ES-I3 (cell line): Measurements from ENCODE around the gene SERINC5.
A peak's percentile ranks its signal among the peaks of the same experiment; 100 is the strongest.
"Not testable (repeated sequence)": the region's sequence is repeated elsewhere in the genome, so short reads cannot be mapped to it uniquely, and the experiment has no call there.

Experiments used
- H3K36me3 ChIP-seq: 2 replicates; pipeline ENCODE4 v1.6.1; 2013; ENCODE audit warnings: mild to moderate bottlenecking, low read length, control low read depth, moderate library complexity; ENCODE audit not compliant: insufficient read depth
- H3K4me1 ChIP-seq: 2 replicates; pipeline ENCODE4 v1.6.1; 2013; ENCODE audit warnings: mild to moderate bottlenecking, control low read depth, low read length; ENCODE audit not compliant: insufficient read depth
- H3K9ac ChIP-seq: 2 replicates; pipeline ENCODE4 v1.6.1; 2013; ENCODE audit warnings: low read depth, mild to moderate bottlenecking, low read length, moderate library complexity
- H3K9me3 ChIP-seq: 2 replicates; pipeline ENCODE4 v1.6.1; 2013; ENCODE audit warnings: mild to moderate bottlenecking, low read length, moderate library complexity; ENCODE audit not compliant: control insufficient read depth, insufficient read depth

Gene SERINC5

DNA sequence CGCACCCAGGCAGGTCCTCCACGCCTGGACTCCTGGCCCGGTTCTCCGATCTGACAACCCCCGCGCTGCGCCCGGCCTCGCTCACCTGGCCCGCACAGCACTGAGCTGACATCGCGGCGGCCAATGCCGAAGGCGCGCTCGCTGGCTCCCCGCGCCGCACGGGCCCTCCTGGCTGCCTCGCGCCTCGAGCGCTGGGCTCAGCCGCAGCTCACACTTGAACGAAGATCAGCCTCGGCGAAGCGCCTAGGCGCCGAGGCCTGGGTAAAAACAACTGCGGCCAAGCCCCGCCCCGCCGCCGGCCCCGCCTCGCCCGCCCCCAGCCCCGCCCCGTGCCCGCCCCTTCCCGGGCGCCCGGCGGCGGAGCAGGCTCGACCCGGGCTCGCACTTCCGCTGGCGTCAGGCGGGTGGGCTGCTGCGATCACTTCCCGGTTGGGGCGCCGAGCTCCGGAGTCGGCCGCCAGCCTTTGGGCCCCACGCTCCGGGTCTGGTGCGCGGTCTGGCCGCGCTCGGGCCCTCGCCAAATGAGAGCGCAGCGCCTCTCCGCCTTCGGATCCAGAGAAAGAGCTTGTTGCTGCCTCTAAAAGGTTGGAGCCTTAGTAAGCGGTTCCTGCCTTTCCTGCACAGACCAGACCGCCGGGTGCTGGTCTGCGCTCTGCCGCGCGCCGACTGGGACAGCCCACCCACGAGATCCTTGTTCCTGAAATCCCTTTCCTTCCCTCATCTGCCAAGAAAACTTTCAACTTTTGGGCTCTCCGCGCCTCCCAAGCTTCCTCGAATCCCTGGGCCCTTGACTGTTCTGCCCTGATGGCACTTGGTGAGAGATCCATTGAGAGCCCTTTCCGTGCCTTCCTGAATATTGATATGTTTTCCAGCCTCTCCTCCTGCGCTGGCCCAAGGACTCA, at the start of gene SERINC5:
TSS of gene SERINC5 (minus strand) at position 238 of the 902 bp plus-strand sequence. CDS start at position 112, 126 bp downstream.
- peak within 1 kb of the TSS; percentile 96 for H3K9ac ChIP-seq
- H3K4me1 ChIP-seq, result peaks cover 18% of the 10 kb centered on the region
- no peaks in the 10 kb centered on the region for H3K9me3 ChIP-seq
- no peaks in the 10 kb centered on the region for H3K36me3 ChIP-seq

- Histone ChIP-seq H3K36me3 (no peaks in the 10 kb centered on the region), H3K9ac (no peak overlapping the region), H3K4me1 (peaks cover 6% of the 10 kb centered on the region), H3K9me3 (no peaks in the 10 kb centered on the region)
Measured at GRCh38 chr5:80302636-80303035, 46.8 kb upstream of the SERINC5 start.

GRCh38 chr5:80301342-80301741, 45.5 kb upstream of the SERINC5 start:
- H3K36me3 ChIP-seq, H3K9ac ChIP-seq, H3K4me1 ChIP-seq, H3K9me3 ChIP-seq: not testable (repeated sequence)

- H3K4me1 ChIP-seq, H3K9ac ChIP-seq, H3K36me3 ChIP-seq, H3K9me3 ChIP-seq: not testable (repeated sequence)
Measured at GRCh38 chr5:80300796-80301195, 44.9 kb upstream of the SERINC5 start.

DNA sequence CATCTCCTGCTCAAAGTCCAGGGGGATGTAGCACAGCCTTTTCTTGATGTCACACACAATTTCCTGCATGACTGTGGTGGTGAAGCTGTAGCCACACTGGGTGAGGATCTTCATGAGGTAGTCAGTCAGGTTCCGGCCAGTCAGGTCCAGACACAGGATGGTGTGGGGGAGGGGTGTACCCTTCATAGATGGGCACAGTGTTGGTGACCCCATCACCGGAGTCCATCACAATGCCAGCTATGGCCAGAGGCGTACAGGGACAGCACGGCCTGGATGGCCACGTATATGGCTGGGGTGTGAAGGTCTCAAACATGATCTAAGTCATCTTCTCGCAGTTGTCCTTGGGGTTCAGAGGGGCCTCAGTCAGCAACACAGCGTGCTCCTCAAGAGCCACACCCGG, 44.3 kb upstream of the SERINC5 start:
- Histone ChIP-seq H3K4me1 (peaks cover 6% of the 10 kb centered on the region), H3K36me3 (no peaks in the 10 kb centered on the region), H3K9me3 (no peaks in the 10 kb centered on the region), H3K9ac (no peak overlapping the region)

- Histone ChIP-seq H3K9ac (no peak overlapping the region), H3K36me3 (no peaks in the 10 kb centered on the region), H3K9me3 (no peaks in the 10 kb centered on the region), H3K4me1 (peaks cover 3% of the 10 kb centered on the region)
Measured at GRCh38 chr5:80299601-80300000, 43.8 kb upstream of the SERINC5 start.

DNA sequence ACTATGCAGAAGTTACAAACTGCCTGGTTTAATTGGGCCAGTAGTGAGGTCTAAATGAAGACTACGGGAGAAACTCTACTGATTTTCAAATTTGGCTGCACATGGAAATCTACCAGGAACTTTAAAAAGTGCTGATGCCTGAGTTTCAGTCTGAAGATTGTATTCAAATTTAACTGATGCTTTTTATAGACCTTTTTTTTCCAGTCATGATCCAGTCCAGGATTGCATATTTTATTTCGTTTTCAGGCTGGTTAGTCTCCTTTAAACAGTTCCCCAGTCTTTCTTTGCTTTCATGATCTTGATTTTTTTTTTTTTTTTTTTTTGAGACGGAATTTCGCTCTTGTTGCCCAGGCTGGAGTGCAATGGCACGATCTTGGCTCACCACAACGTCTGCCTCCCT, 40.3 kb upstream of the SERINC5 start:
- Histone ChIP-seq H3K9ac (no peak overlapping the region), H3K4me1 (no peaks in the 10 kb centered on the region), H3K36me3 (no peaks in the 10 kb centered on the region), H3K9me3 (no peaks in the 10 kb centered on the region)

DNA sequence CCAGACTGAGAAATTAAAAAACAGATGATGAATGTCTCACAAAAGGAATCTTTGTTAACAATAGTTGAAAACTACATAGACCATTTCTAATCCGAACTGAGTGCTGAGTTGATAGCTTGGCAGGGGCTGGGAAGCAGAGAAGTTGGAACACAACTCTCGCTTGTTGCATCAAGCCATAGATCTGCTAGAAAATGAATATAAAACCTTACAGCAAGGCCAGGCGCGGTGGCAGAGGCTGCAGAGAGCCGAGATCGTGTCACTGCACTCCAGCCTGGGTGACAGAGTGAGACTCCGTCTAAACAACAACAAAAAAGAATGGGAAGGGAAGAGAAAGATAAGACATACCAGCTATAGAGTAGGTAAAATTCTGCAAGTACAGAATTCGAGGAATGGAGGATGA, 35.9 kb upstream of the SERINC5 start:
- Histone ChIP-seq H3K4me1 (no peaks in the 10 kb centered on the region), H3K36me3 (no peaks in the 10 kb centered on the region), H3K9ac (no peak overlapping the region), H3K9me3 (no peaks in the 10 kb centered on the region)

DNA sequence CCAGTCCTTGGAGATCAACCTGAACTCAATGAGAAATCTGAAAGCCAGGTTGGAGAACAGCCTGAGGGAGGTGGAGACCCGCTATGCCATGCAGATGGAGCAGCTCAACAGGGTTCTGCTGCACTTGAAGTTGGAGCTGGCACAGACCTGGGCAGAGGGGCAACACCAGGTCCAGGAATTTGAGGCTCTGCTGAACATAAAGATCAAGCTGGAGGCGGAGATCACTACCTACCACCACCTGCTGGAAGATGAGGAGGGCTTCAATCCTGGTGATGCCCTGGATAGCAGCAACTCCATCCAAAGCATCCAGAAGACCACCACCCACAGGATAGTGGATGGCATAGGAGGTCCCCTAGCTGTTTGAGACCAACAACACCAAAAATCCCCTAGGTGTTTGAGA, 33.5 kb upstream of the SERINC5 start:
- H3K4me1 ChIP-seq, result no peaks in the 10 kb centered on the region
- H3K9ac ChIP-seq, result no peak overlapping the region
- H3K36me3 ChIP-seq, result no peaks in the 10 kb centered on the region
- H3K9me3 ChIP-seq, result no peaks in the 10 kb centered on the region

DNA sequence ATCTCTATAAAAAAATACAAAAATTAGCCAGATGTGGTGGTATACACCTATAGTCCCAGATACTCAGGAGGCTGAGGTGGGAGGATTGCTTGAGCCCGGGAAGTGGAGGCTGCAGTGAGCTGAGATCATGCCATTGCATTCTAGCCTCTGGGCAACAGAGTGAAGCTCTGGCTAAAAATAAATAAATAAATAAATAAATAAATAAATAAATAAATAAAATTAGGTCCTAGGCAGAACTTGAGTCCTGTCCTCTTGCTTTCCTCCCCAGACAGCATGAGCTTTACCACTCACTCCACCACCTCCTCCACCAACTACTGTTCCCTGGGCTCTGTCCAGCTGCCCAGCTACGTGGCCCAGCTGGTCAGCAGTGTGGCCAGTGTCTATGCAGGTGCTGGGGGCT, 32.3 kb upstream of the SERINC5 start:
- Histone ChIP-seq H3K9me3 (no peaks in the 10 kb centered on the region), H3K9ac (no peak overlapping the region), H3K36me3 (no peaks in the 10 kb centered on the region), H3K4me1 (no peaks in the 10 kb centered on the region)

DNA sequence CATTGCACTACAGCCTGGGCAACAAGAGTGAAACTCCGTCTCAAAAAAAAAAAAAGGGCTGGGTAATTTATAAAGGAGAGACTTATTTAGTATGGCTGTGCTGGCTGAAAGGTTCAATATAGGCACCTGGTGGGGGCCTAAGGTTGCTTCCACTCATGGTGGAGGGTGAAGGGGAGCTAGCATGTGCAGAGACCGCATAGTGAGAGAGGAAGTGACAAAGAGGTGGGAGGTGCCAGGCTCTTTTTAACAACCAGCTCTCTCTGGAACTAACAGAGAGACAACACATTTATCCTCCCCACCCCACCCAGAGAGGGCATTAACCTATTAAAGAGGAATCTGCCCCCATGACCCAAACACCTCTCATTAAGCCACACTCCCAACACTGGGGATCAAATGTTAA, 28.9 kb upstream of the SERINC5 start:
- Histone ChIP-seq H3K4me1 (no peaks in the 10 kb centered on the region), H3K9ac (no peak overlapping the region), H3K36me3 (no peaks in the 10 kb centered on the region), H3K9me3 (no peaks in the 10 kb centered on the region)

DNA sequence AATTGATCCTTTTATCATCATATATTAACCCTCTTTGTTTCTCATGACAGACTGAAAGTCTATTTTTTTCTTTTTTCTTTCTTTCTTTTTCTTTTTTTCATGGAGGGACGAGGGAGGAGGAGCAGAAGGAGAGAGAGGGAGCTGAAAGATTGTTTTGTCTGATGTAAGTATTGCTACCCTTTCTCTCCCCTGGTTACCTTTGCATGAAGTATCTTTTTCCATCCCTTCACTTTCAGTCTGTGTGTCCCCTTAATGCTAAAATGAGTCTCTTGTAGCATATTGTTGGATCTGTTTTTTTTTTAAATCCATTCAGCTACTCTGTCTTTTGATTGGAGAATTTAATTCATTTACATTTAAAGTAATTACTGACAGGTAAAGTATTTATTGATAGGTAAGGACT, 27.5 kb upstream of the SERINC5 start:
- Histone ChIP-seq H3K9me3 (no peaks in the 10 kb centered on the region), H3K36me3 (no peaks in the 10 kb centered on the region), H3K9ac (no peak overlapping the region), H3K4me1 (no peaks in the 10 kb centered on the region)

DNA sequence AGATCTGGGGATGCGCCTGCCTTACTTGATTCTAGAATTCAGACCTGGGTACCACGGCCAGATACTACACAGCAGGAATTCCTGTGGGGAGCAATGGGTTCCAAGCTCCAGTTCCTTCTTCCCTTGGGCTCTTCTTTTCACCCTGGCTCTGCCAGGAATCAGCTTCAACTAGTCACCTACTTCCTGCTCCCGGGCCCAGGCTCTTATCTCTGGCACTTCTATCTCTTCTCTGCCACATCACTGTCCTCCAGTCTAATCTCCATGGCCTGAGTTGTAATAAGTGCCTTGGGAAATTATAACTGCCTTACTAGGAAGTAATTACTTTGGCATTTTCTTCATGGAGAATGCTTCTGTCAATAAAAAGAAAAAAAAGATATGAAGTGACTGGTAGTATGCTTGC, 26.2 kb upstream of the SERINC5 start:
- Histone ChIP-seq H3K9ac (no peak overlapping the region), H3K4me1 (no peaks in the 10 kb centered on the region), H3K9me3 (no peaks in the 10 kb centered on the region), H3K36me3 (no peaks in the 10 kb centered on the region)

DNA sequence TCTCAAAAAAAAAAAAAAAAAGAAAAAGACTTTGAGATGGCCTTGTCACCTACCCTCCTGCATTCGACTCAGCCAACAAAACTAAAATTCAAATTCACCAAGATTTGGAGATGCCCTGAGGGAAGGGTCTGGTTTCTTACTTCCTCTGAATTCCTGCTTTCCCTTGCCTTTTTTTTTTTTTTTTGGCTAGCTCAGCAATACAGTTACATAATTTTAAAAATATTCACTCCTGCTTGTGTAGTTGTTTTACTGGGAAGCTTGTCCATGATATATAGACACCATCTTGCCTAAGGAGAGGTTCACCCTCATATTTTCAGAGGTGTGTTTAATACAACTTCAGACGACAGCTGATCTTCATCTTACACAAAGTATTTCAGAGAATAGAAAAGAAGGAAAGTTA, 21.3 kb upstream of the SERINC5 start:
- Histone ChIP-seq H3K36me3 (no peaks in the 10 kb centered on the region), H3K9me3 (no peaks in the 10 kb centered on the region), H3K9ac (no peak overlapping the region), H3K4me1 (no peaks in the 10 kb centered on the region)

- H3K4me1 ChIP-seq, result no peaks in the 10 kb centered on the region
- H3K9me3 ChIP-seq, result no peaks in the 10 kb centered on the region
- no peaks in the 10 kb centered on the region for H3K36me3 ChIP-seq
- H3K9ac ChIP-seq, result no peak overlapping the region
Measured at GRCh38 chr5:80276186-80276585, 20.3 kb upstream of the SERINC5 start.
